Left cardiac atrium (tissue), 2 donors: ENCODE measurements around the gene EPG5. TPM values are rescaled to one million over a fixed set of nuclear protein-coding genes. Genes with fewer than 3 reads are reported as not detected.

Experiments used
- total RNA-seq, 2 donors: library from RNA; stranded (reverse); fragmentation: NEBNext Ultra II Directional; extraction: Animal tissue kit (Norgen Biotek cat#: 25700); gene quantifications; one replicate each; pipeline ENCODE4 v1.2.1, GENCODE V29; 2021
- donor health status: DM: no; HTN: yes; CAD: no; lungs with severe emphysema.
- donor health status: DM: yes; HTN: yes; CAD: no.

EPG5 gene
- total RNA-seq, 2 donors from 2014 or later, result 19.5 to 23.3 TPM

Other genes with a start within 250 kb of the EPG5 start
- 10 to 100 TPM in 1 of 2 donors, 1 to 10 TPM in 1; 9.7 to 11.2 TPM for gene SLC14A1, start 243.1 kb downstream of the EPG5 start, total RNA-seq
- under 1 TPM in 1 of 2 donors, not detected in 1; 0.18 TPM for gene SIGLEC15, start 141.7 kb downstream of the EPG5 start, total RNA-seq
- gene PSTPIP2, start 104.9 kb upstream of the EPG5 start, total RNA-seq, result 1 to 10 TPM; 2.5 to 3.2 TPM
- gene ATP5F1A, start 131.0 kb upstream of the EPG5 start, total RNA-seq, result 1,000 to 10,000 TPM; 1,001 to 1,121 TPM
- gene HAUS1, start 137.1 kb upstream of the EPG5 start, total RNA-seq, result 1 to 10 TPM; 7.6 to 8.5 TPM